Panc1 (cell line): ENCODE results near the gene SNX2.

Source experiments
- CTCF ChIP-seq: fragments of 450-650 bp; IDR thresholded peaks from 2 replicates; pipeline ENCODE4 v1.5.1; 2017; ENCODE audit warnings: mild to moderate bottlenecking
- POLR2AphosphoS5 ChIP-seq: IDR thresholded peaks from 2 replicates; pipeline ENCODE4 v1.6.1; 2012; ENCODE audit warnings: mild to moderate bottlenecking, low read depth, low read length, moderate library complexity
- REST ChIP-seq, 2 experiments: IDR thresholded peaks; 2 replicates each; pipeline ENCODE4 v1.6.1; 2011 to 2012; ENCODE audit warnings: low read depth in 2 of 2, control low read depth in 1 of 2, low read length in 1 of 2, mild to moderate bottlenecking in 1 of 2, moderate library complexity in 1 of 2; ENCODE audit not compliant: insufficient read depth in 1 of 2
- SIN3A ChIP-seq: IDR thresholded peaks from 2 replicates; pipeline ENCODE4 v1.6.1; 2012; ENCODE audit warnings: low read depth, mild to moderate bottlenecking, low read length, moderate library complexity, borderline replicate concordance; ENCODE audit not compliant: insufficient read depth
- TCF7L2 ChIP-seq: IDR thresholded peaks from 2 replicates; pipeline ENCODE4 v1.6.1; 2011; ENCODE audit warnings: mild to moderate bottlenecking, low read depth, low read length, inconsistent platforms

DNA sequence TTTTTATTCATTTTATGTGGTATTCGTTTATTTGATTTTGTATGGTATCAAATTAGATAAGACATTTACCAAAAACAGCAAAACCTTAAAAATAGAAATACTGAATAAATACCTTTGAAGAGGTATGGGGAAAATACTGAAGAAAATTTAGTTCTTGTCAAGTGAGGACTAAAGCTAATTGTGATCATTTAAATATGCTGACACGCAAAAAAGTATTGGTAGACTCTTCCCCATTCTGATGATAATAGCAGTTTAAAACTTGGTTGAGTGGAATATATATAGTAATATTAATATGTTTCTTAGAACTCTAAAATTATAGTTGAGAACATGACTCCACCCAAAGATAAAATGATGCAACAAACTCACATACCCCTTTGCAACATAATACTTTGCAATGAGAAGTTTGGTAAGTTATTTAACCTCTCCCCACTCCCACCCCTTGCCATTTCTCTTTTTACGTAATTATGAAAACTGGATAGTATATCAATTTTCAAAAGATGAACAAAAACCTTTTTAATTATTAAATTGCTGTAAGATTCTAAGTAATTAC lies 40.4 kb downstream of the SNX2 start:
- TF ChIP-seq CTCF (no peak), POLR2AphosphoS5 (no peak), REST (IDR thresholded peaks at IDR 0.05; ENCODE audit: insufficient read depth in 1 of 2, low read depth in 2 of 2, low read length in 1 of 2) (no peak), SIN3A (no peak), TCF7L2 (no peak)
